Raji (cell line): ENCODE data around the gene WNK4.

Experiments
- POLR2A ChIP-seq: IDR thresholded peaks from 2 replicates; pipeline ENCODE4 v1.6.1; 2011; ENCODE audit warnings: low read depth, low read length, control low read depth; ENCODE audit not compliant: insufficient read depth

The WNK4 gene

DNA sequence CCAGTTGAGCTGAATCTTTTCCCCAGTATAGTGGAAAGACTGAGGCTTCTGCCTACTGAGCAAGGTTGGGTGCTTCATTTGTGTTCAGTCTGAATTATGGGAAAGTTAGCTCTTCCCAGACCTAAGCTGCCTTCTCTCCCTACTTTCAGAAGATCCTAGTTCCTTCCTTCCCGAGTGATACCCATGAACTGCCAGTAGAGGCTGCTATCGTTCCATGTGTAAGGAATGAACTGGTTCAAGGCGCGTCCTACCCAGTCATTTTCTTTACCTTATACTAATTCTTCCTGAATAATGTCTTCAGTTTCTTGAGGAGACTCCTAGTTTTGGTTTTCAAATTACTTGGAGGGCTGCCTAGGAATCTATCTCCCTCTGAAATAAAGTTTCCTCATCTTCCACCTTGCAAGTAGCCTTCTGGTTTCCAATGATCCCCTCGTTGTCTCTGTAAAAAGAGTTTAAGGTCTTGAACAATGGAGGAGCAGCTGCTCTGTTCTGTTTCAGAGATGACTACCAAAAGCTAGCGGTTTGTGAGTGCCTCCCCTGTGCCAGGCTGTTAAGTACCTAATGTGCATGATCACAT, 63.0 kb downstream of the WNK4 start:
- TF ChIP-seq POLR2A = no peak

GRCh38 chr17:42844271-42844670, 63.9 kb downstream of the WNK4 start, which contains the start of gene AOC2:
Gene AOC2, plus strand, starts transcription at chr17:42844580. Its CDS starts 47 bp downstream, at chr17:42844627.
- no peak for TF ChIP-seq POLR2A

GRCh38 chr17:42844761-42845555, 64.5 kb downstream of the WNK4 start:
- TF ChIP-seq POLR2A = no peak

- TF ChIP-seq POLR2A = no peak
Observed at GRCh38 chr17:42845556-42845917, 65.1 kb downstream of the WNK4 start.

GRCh38 chr17:42845918-42846593, 65.6 kb downstream of the WNK4 start:
- no peak for TF ChIP-seq POLR2A
